Testis (tissue), 3 donors: ENCODE data around the gene GPR162. TPM values are rescaled to one million over a fixed set of nuclear protein-coding genes. Genes with fewer than 3 reads are reported as not detected.

Experiments used
- DNase-seq: peaks from one replicate; pipeline ENCODE4 v3.0.0-alpha.2; 2019
- H3K27ac ChIP-seq, 2 donors: fragments of 200-600 bp; sonication (generic); one replicate each; pipeline ENCODE4 v1.5.1; 2019
- H3K27me3 ChIP-seq: fragments of 200-600 bp; sonication (generic); one replicate; pipeline ENCODE4 v1.5.1; 2019
- H3K36me3 ChIP-seq: fragments of 200-600 bp; sonication (generic); one replicate; pipeline ENCODE4 v1.5.1; 2017; ENCODE audit warnings: low read depth; ENCODE audit errors: missing control alignments
- H3K4me1 ChIP-seq: fragments of 200-600 bp; sonication (generic); one replicate; pipeline ENCODE4 v1.5.1; 2019
- H3K4me3 ChIP-seq, 2 donors: fragments of 200-600 bp; sonication (generic); one replicate each; pipeline ENCODE4 v1.5.1; 2017 to 2019
- H3K9me3 ChIP-seq: fragments of 200-600 bp; sonication (generic); one replicate; pipeline ENCODE4 v1.5.1; 2017
- CTCF ChIP-seq, 3 experiments: fragments of 450-650 bp in 2 of 3; fragments of 200-600 bp in 1 of 3; sonication (generic) in 1 of 3; IDR thresholded peaks; one replicate each; pipeline ENCODE4 v1.5.1; 2016 to 2019; ENCODE audit warnings: antibody characterized with exemption in 3 of 3, mild to moderate bottlenecking in 2 of 3, moderate library complexity in 1 of 3
- POLR2A ChIP-seq: fragments of 450-650 bp; IDR thresholded peaks from one replicate; pipeline ENCODE4 v1.6.1; 2017; ENCODE audit warnings: antibody characterized with exemption, mild to moderate bottlenecking, moderate library complexity
- WGBS, 2 donors: methylation state at CpG; one replicate each; pipeline ENCODE4 v1.1.5; 2018; 5-methylcytosine and 5-hydroxymethylcytosine counted together
- intact Hi-C: fragments of 100-400 bp; cut with DNase I; formaldehyde crosslinking; loops from one replicate; pipeline ENCODE4 v1.15.1; 2023; ENCODE audit warnings: low total_unique reads
- polyA plus RNA-seq: library from polyadenylated mRNA; stranded (reverse); fragments of 350-450 nt; fragmentation: Illumina TruSeq; extraction: RNeasy Lipid Tissue Mini Kit (QIAGEN cat#74804); gene quantifications from one replicate; pipeline ENCODE4 v1.2.3, GENCODE V29; 2014; ENCODE audit warnings: low read depth, low replicate concordance; ENCODE audit not compliant: insufficient read depth
- total RNA-seq, 2 donors: library from RNA; depleted of rRNA; stranded (reverse); fragments of >200 nt; gene quantifications; one replicate each; pipeline ENCODE4 v1.2.3, GENCODE V29; 2016

GPR162 gene
- total and polyA plus RNA-seq, 3 donors from 2014 or later = 0.94 to 2.2 (median 1.8) TPM

- WGBS, 2 donors = 0 to 1% methylated on average over 37 of the region's 37 CpGs
- H3K36me3 ChIP-seq = no peaks in the 10 kb centered on the region
- intact Hi-C loops = no loop called here
These were observed 29.7 kb downstream of the GPR162 start, which contains the start of gene CDCA3 for GRCh38 chr12:6851153-6851920. CDCA3 (minus strand) TSS chr12:6851286; CDS start chr12:6850952, 334 bp downstream.

GRCh38 chr12:6851921-6852650 is 30.5 kb downstream of the GPR162 start, which contains the start of gene USP5:
USP5 (plus strand) TSS chr12:6852150; CDS start chr12:6852180, 30 bp downstream.
- H3K9me3 ChIP-seq = no peaks in the 10 kb centered on the region
- TF ChIP-seq POLR2A (no peak), CTCF (IDR thresholded peaks at IDR 0.05) (peak in 1 of 3 experiments; percentile 17)
- WGBS, 2 donors = 0% methylated on average over 25 to 64 of the region's 65 CpGs
- H3K36me3 ChIP-seq = no peaks in the 10 kb centered on the region
- peak; percentile 99 for DNase-seq
- H3K27ac ChIP-seq = peak within 1 kb of the TSS; percentile 83 to 98
- intact Hi-C loops = no loop called here
- H3K4me3 ChIP-seq = peak within 1 kb of the TSS; percentile 68 to 76
- peaks cover 19% of the 10 kb centered on the region for H3K4me1 ChIP-seq
- H3K27me3 ChIP-seq = no peaks in the 10 kb centered on the region

More at GRCh38 chr12:6851153-6851920, 29.7 kb downstream of the GPR162 start, which contains the start of gene CDCA3:
- Histone ChIP-seq H3K9me3 (no peaks in the 10 kb centered on the region), H3K4me1 (peaks cover 19% of the 10 kb centered on the region), H3K4me3 (peak within 1 kb of the TSS; percentile 68 to 76), H3K27me3 (no peaks in the 10 kb centered on the region), H3K27ac (peak within 1 kb of the TSS; percentile 83 to 98)
- TF ChIP-seq CTCF (IDR thresholded peaks at IDR 0.05) (no peak), POLR2A (peak; percentile 54)
- peak; percentile 99 for DNase-seq

GRCh38 chr12:6852651-6853354 is 31.2 kb downstream of the GPR162 start:
- peaks cover 19% of the 10 kb centered on the region for H3K4me1 ChIP-seq
- H3K4me3 ChIP-seq = peak overlapping the region; percentile 68 to 76
- intact Hi-C loops = no loop called here
- H3K36me3 ChIP-seq = no peaks in the 10 kb centered on the region
- WGBS, 2 donors = 0% methylated on average over 7 to 18 of the region's 18 CpGs
- TF ChIP-seq POLR2A (no peak), CTCF (IDR thresholded peaks at IDR 0.05) (no peak)
- peak; percentile 63 for DNase-seq
- peak overlapping the region; percentile 71 to 98 for H3K27ac ChIP-seq
- H3K9me3 ChIP-seq = no peaks in the 10 kb centered on the region
- H3K27me3 ChIP-seq = no peaks in the 10 kb centered on the region

GRCh38 chr12:6853626-6854025 is 32.0 kb downstream of the GPR162 start:
- peak overlapping the region; percentile 71 to 98 for H3K27ac ChIP-seq

More at GRCh38 chr12:6853626-6854025, 32.0 kb downstream of the GPR162 start:
- TF ChIP-seq POLR2A (no peak), CTCF (IDR thresholded peaks at IDR 0.05) (no peak)
- no peak overlapping the region for H3K4me3 ChIP-seq
- DNase-seq = no peak
- no peaks in the 10 kb centered on the region for H3K27me3 ChIP-seq
- peaks cover 19% of the 10 kb centered on the region for H3K4me1 ChIP-seq
- H3K9me3 ChIP-seq = no peaks in the 10 kb centered on the region
- intact Hi-C loops = no loop called here
- 3 to 22% methylated on average over 1 of the region's 1 CpG for WGBS, 2 donors
- H3K36me3 ChIP-seq = no peaks in the 10 kb centered on the region
